GM18951 (cell line): ENCODE measurements around the gene OTUB1.

Experiments used
- POLR2A ChIP-seq: IDR thresholded peaks from 4 replicates; pipeline ENCODE4 v1.6.1; 2011; ENCODE audit warnings: mild to moderate bottlenecking; ENCODE audit not compliant: insufficient read length, insufficient read depth; ENCODE audit errors: extremely low read depth
- in situ Hi-C: fragments of 300-500 bp; cut with MboI; formaldehyde crosslinking; loops from one replicate; pipeline ENCODE4 v1.12.0; 2022; ENCODE audit warnings: low sequenced_read_pairs, mixed read lengths, inconsistent platforms; ENCODE audit not compliant: unreplicated experiment

The OTUB1 gene

DNA sequence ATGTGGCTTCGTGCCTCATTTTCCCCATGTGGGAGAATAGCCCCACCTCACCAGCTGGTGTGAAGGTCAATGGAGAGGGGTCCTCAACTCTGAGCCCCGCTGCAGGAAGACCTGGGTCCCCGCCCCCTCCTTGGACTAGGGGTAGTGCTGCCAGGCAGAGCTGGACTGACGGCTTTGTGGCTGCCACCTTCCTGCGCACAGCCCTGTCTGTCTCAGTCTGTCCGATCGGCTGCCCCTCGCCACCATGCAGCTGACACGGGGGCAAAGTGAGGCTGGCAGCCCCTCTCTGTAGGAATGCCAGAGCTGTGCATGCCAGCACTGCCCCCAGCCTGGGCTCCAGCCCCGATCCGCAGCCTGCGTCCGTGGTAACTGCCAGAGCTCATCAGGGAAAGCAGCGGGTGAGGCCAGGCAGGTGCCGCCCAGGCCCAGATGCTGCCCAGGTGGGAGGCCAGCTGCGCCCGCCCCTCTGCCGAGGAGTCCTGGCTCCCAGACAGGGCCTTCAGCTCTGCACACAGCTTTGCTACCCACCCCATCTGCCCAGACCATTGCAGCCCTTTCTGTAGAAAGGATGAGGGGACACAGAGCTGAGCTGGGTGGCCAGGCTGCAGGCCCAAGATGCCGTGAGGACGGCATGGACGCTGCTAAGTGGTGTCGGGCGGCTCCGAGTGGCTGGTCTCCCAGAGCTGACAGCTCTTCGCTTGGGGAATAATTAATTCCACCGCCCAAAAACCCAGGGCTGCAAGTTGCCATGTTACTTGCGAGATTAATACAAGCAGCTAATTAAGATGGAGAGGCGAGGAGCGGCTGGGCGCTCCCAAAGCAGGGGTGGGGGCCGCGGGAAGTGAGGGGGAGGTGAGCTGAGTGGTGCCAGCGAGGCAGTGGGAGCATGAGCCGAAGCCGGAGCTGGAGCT, 30.0 kb downstream of the OTUB1 start:
- no peak for TF ChIP-seq POLR2A
- in situ Hi-C loops, result no loop called here

DNA sequence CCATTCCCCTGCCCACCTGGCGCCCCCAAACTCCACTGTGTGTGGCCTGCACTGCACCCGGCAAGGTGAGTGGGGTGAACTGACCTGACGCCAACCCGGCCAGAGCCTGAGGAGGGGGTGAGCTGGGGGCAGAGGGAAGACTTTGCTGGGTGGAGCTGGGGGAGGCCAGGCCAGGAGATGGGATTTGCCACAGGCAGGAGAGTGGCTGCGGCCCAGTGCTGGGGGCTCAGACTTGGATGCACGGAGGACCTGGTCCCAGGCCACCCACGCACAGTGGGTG, 31.6 kb downstream of the OTUB1 start:
- TF ChIP-seq POLR2A, result no peak
- in situ Hi-C loops, result no loop called here

DNA sequence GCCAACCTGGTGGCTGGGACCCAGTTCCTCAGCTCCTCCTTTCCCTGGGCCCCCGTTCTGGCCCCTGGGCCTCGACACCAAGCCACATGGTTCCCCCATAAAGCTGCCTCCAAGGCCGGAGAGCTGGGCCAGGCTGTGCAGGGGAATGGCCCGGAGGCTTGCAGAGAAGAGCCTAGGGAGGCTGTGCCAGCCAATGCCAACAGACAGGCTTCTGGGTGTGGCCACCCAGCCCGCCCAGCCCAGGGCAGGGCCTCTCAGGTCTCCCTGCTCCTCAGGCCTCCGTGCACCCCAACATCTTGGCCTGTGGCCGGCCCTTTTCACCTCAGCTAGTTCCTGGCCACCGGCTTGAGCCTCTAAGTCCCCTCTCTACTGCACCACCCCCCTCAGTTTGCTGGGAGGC, 32.1 kb downstream of the OTUB1 start:
- in situ Hi-C loops, result no loop called here
- TF ChIP-seq POLR2A, result no peak

DNA sequence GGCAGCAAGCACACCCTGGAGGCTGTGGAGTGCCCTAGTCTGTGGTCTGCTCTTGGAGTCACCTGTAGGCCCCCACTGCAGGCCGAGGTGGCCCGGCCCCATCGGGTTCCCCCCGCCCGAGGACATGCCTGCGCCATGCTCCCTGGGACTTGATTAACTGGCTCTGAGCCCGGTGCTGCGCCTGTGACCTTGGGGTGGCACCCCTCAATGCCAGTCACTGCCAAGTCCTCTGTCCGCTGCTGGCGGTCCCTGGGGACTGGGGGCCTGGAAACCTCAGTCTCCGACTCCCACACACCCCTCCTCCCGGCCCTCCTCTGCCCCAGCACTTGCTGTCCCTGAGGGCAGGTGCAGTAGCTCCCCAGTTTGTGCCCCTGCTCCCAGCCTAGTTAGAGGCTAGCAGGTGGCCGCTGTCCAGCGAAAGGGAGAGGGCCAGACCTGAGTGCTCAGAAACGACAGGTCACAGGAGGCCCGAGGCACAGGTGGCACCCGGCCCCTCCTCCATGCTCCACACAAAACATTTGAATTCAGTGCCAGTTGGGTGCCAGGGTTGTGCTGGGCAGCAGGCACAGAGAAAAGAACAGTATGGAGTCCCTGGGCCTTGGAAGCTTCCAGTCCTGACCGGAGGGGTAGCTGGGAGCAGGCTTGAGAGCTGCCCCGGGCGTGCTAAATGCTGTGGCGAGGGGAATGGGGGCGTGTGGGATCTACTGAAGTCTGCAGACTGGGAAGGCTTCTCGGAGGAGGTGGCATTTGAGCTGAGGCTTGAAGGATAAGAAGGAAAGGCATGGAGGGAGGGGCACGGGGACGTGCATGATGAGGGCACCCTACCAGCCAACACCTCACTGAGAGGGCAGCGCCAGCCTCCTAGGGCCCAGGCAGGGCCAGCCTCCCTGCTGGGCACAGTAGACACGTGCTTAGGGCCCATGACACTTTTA, 33.1 kb downstream of the OTUB1 start:
- in situ Hi-C loops, result no loop called here
- no peak for TF ChIP-seq POLR2A

DNA sequence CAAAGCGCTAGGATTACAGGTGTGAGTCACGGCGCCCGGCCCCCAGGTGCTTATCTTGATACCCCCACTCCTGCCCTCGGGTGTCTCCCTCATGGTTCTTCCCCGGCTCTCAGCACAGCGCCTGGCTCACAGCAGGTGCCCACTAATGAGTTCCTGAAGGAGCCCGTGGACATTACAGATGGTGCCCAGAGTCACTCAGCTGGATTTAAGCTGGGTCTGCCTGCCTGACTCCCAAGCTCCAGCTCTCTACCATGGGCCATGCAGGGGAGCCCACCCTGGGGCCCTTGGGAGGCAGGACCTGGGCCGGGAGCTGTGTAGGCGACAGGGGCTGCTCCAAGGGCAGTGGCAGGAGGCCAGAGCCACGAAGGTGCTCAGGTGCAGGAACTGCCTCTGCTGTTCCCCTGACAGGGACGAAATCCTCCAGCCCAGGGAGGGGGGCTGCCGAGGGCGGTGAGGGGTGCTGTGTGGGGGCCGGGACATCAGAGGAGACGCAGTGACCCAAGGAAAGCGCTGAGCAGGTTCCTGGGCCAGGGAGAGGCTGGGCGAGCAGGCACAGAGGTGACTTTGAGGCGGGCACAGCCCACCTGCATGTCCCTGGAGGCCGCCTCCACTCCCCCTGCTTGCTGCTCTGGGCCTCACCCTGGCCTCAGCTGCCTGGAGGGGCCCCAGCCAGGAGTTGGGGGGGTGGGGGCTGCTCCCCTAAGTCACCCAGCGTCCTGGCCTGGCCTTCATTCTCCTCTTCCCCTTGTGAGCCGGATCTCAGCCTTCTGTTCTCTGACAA, 34.9 kb downstream of the OTUB1 start:
- in situ Hi-C loops, result no loop called here

DNA sequence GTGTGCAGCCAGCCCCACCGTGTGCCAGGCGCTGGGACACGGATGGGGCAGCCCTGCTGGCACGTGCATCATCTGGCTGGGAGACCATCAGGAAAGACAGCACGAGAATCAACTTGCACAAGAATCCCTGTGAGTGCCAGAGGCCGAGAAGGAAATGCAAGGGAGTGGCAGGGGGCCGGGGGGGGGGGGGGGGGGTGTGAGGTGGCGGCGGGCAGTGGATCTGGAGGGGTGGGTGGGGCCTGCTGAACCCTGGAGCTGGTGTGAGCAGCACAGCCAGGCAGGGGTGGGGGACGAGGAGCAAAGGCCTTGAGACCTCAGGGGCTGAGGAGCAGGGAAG, 35.5 kb downstream of the OTUB1 start:
- in situ Hi-C loops, result no loop called here
- no peak for TF ChIP-seq POLR2A

More for the DNA sequence above, 34.9 kb downstream of the OTUB1 start:
- no peak for TF ChIP-seq POLR2A

DNA sequence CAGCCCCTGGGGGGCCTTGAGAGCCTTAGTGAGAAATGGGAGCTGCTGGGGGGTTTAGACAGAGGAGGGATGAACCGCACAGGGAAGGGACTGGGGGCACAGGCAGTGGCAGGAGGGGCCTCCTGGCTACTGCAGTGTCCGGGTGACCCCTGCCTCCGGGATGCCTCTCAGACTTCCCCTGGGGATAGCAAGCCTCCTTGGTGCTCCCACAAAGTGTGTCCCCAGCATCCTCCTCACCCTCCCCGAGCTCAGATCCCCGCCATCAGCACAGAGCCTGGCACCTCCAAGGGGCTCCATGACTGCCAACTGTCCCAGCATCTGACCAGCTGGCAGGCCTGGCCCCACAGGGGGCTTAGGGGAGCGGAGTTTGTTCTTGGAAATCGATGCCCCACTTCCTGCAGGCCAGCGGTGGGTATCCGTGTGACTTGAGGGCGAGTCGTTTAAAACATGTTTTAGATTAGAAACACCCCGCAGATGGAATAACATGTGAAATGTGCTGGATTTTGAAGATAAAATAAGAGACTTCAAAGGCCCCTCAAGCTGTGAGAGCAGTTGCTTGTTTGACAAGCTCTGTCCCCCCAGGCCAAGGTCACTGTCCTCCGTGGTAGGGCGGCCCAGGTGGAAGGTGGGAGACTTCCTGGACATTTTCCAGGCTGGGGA, 36.0 kb downstream of the OTUB1 start:
- in situ Hi-C loops, result no loop called here
- TF ChIP-seq POLR2A, result no peak

DNA sequence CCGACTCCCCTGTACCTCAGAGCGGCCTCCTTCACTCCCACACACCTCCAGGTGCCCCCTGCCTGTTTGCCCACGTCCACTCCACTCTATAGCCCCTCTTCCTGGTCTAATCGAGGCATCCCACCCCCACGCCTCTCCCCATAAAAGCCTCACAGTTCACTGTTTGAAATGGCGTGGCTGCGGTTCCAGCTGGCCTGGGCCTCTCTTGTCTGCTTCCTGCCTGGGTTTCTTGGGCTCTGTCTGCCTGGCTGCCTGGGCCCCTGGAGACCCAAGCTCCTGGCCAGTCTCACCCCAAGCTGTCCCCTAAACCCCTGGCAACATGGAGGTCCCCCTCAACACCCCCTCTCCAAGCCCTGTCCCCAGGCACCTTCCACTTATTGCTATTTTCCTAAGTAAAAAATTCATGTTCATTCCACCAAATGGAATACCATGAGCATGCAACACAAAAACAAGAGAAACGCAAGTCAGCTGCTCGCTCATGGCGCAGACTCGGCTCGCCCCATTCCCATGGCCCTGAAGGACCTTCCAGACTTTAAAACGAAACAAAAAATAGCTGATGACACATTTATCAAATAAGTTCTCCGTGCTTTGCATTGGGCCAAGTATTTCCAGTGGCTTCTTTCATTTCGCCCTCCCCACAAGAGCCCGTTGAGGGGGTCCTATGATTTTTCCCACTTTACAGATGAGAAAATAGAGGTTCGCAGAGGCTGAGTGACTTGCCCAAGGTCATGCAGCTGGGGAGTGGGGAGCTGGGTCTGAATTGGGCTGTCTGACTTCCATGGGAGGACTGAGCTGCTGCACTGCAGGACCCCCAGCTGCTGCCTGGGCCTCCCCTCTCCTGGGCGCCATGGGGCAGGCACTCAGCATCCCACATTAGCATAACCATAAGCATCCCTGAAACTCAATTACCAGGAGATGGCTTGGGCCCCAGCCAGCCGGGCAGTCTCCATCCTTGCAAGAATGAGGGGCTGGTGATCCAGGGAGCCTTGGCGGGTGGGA, 37.8 kb downstream of the OTUB1 start:
- in situ Hi-C loops, result no loop called here
- TF ChIP-seq POLR2A, result no peak

DNA sequence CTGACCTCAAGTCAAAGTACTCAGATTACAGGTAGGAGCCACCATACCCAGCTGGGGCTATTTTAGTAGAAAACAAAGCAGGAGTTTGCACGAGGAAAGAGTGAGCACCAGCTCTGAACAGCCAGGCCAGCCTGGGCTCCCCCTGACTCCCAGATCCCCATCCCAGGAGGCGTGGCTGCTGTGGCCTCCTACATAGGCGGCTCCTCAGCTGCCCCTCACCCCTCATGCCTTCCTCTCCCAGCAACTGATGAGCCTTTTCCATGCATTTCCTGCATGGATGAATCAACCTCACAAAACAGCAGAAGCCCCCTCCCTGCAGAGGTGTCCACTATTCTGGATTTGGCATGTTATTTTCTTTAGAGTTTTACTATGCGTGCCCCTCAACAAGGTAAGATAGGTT, 39.0 kb downstream of the OTUB1 start:
- in situ Hi-C loops, result no loop called here
- no peak for TF ChIP-seq POLR2A

DNA sequence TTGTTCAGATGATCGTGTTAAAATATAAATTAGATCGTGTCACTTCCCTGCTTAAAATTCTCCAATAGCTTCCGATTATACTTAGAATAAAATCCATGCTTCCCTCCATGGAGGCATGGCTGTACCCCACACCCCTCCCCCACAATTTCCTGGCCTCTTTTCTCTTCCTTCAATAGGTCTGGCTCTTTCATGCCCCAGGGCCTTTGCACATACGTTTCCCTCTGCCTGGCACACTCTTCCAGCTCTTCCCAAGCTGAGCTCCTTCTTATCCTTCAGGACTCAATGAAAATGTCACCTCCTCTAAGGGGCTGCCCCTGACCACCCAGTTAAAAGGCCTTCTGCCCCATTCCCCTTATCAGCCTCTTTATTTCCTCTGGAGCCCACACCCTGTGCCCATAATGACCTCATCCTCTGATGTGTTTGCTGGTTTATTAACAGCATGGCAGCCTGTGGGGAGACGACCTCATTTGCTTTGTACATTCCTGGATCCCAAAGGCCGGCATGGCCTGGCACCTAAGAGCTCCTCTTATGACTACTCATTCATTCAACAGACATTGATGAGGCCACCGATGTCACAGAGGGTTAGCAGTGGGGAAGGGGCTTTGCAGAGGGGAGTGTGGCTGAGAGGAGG, 40.5 kb downstream of the OTUB1 start:
- TF ChIP-seq POLR2A, result no peak
- in situ Hi-C loops, result no loop called here

DNA sequence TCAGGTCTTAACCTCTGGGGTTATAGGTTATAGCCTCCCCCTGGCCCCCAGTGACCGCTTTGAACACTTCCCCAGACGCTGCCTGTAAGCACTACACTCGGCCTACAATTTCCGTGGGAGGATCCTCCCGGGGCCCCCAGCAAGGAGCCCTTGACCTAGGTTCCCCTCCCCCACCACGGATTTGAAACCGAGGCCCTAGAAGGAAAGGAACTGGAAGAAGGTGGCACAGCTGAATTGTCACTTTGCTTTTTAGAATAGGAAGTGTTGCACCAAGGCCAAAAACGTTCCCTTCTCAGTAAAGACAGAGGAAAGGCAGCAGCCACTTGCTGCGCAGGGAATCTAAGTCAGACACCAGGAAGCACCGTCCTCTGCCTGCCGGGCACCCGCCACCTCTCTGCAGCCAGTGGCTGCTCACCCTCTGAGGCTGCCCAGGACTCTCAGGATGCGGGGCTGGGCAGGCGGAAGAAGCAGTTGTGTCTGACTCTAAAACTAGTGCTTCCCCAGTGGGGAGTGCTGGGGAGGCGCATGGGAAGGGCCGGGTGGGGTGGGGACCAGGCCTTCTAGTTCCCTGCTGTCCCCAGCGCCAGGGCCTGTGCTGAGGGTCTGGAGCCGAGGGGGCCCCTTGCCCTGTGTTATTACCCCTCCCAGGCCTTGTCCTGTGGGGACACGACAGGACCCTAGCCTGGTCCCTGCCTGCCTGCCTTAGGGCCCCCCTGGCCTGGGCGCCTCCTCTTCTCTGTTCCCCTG, 41.6 kb downstream of the OTUB1 start:
- in situ Hi-C loops, result no loop called here
- no peak for TF ChIP-seq POLR2A
